Measurements from ENCODE around the gene INSYN2B. TPM values are rescaled to one million over a fixed set of nuclear protein-coding genes. Genes with fewer than 3 reads are reported as not detected.

The INSYN2B gene
- total RNA-seq, 5 donors from 2014 or later (not counting 1 experiment from before 2014, with no cell fraction given), result not detected

GRCh38 chr5:170011751-170012150 is 31.5 kb upstream of the INSYN2B start:
- peaks cover 81% of the 10 kb centered on the region for H3K36me3 Mint-ChIP-seq
- H3K27ac Mint-ChIP-seq, result no peak overlapping the region
- H3K9me3 Mint-ChIP-seq, result no peaks in the 10 kb centered on the region
- no peak for DNase-seq
- Histone ChIP-seq H3K4me1 (ENCODE audit: control insufficient read depth in 1 of 2, extremely low read depth in 1 of 2, insufficient read depth in 2 of 2, low read length in 2 of 2) (no peaks in the 10 kb centered on the region), H3K9me3 (no peaks in the 10 kb centered on the region), H3K27me3 (replicated peaks in 1 of 2; ENCODE audit: control insufficient read depth in 2 of 2, extremely low read depth in 1 of 2, insufficient read depth in 2 of 2, low read length in 1 of 2) (no peaks in the 10 kb centered on the region), H3K27ac (ENCODE audit: low read length) (no peak overlapping the region), H3K36me3 (ENCODE audit: control insufficient read depth in 2 of 2, extremely low read depth in 1 of 2, insufficient read depth in 1 of 2, low read length in 1 of 2) (peaks cover 9 to 59% of the 10 kb centered on the region in 2 donors), H3K4me3 (ENCODE audit: control insufficient read depth in 1 of 2, extremely low read depth in 1 of 2, low read length in 1 of 2) (no peak overlapping the region)
- no peaks in the 10 kb centered on the region for H3K4me1 Mint-ChIP-seq
- ChIA-PET CTCF (no interaction called here), POLR2A (no interaction called here)
- no peak overlapping the region for H3K4me3 Mint-ChIP-seq
- no peaks in the 10 kb centered on the region for H3K27me3 Mint-ChIP-seq
- ATAC-seq (replicated peaks in 1 of 4), result no peak
- no CpG with 5 or more reads among the region's 2 CpGs for WGBS (ENCODE audit: insufficient coverage)

- Mint-ChIP-seq H3K4me1 (no peaks in the 10 kb centered on the region), H3K27ac (no peak overlapping the region), H3K4me3 (no peak overlapping the region), H3K27me3 (no peaks in the 10 kb centered on the region), H3K36me3 (peaks cover 78% of the 10 kb centered on the region), H3K9me3 (no peaks in the 10 kb centered on the region)
- 90% methylated on average over 2 of the region's 4 CpGs for WGBS (ENCODE audit: insufficient coverage)
- H3K4me1 ChIP-seq (ENCODE audit: control insufficient read depth in 1 of 2, extremely low read depth in 1 of 2, insufficient read depth in 2 of 2, low read length in 2 of 2), result no peaks in the 10 kb centered on the region
- no peaks in the 10 kb centered on the region for H3K9me3 ChIP-seq
- H3K4me3 ChIP-seq (ENCODE audit: control insufficient read depth in 1 of 2, extremely low read depth in 1 of 2, low read length in 1 of 2), result no peak overlapping the region
- ChIA-PET POLR2A (no interaction called here), CTCF (no interaction called here)
- ATAC-seq (replicated peaks in 1 of 4), result no peak
- no peak for DNase-seq
- H3K27ac ChIP-seq (ENCODE audit: low read length), result no peak overlapping the region
- H3K36me3 ChIP-seq (ENCODE audit: control insufficient read depth in 2 of 2, extremely low read depth in 1 of 2, insufficient read depth in 1 of 2, low read length in 1 of 2), result peaks cover 9 to 57% of the 10 kb centered on the region in 2 donors
- H3K27me3 ChIP-seq (replicated peaks in 1 of 2; ENCODE audit: control insufficient read depth in 2 of 2, extremely low read depth in 1 of 2, insufficient read depth in 2 of 2, low read length in 1 of 2), result no peaks in the 10 kb centered on the region
These were observed 30.3 kb upstream of the INSYN2B start for GRCh38 chr5:170010595-170010994.

DNA sequence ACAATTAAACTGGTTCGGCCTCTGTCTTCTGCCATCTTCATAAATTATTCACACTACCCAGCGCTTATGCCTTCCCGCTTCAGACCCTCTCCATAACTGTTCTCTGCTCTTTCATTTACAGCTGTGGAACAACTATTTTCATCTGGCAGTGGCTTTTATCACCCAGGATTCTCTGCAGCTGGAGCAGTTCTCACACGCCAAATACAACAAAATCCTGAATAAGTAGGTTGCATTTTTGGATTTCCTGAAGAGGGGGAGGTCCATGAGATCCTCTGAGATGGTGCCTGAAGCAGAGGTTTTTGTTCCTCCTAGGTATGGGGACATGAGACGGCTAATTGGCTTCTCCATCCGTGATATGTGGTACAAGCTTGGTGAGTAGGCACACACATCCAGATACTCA is 28.1 kb upstream of the INSYN2B start:
- H3K27ac Mint-ChIP-seq, result no peak overlapping the region
- POLR2A ChIA-PET, result no interaction called here

GRCh38 chr5:170006021-170006420 is 25.7 kb upstream of the INSYN2B start:
- Histone ChIP-seq H3K27me3 (replicated peaks in 1 of 2; ENCODE audit: control insufficient read depth in 2 of 2, extremely low read depth in 1 of 2, insufficient read depth in 2 of 2, low read length in 1 of 2) (no peaks in the 10 kb centered on the region), H3K9me3 (no peaks in the 10 kb centered on the region), H3K36me3 (ENCODE audit: control insufficient read depth in 2 of 2, extremely low read depth in 1 of 2, insufficient read depth in 1 of 2, low read length in 1 of 2) (peaks cover 6 to 66% of the 10 kb centered on the region in 2 donors), H3K4me3 (ENCODE audit: control insufficient read depth in 1 of 2, extremely low read depth in 1 of 2, low read length in 1 of 2) (no peak overlapping the region), H3K4me1 (ENCODE audit: control insufficient read depth in 1 of 2, extremely low read depth in 1 of 2, insufficient read depth in 2 of 2, low read length in 2 of 2) (no peaks in the 10 kb centered on the region), H3K27ac (ENCODE audit: low read length) (no peak overlapping the region)
- ChIA-PET POLR2A (no interaction called here), CTCF (no interaction called here)
- Mint-ChIP-seq H3K4me1 (no peaks in the 10 kb centered on the region), H3K27ac (no peak overlapping the region), H3K27me3 (no peaks in the 10 kb centered on the region), H3K9me3 (peaks cover 0 to 4% (median 4%) of the 10 kb centered on the region in 3 donors), H3K4me3 (no peak overlapping the region), H3K36me3 (peaks cover 77% of the 10 kb centered on the region)
- ATAC-seq (replicated peaks in 1 of 4), result no peak
- no peak for DNase-seq
- 95% methylated on average over 5 of the region's 6 CpGs for WGBS (ENCODE audit: insufficient coverage)

More for the DNA sequence above, 28.1 kb upstream of the INSYN2B start:
- Histone ChIP-seq H3K36me3 (ENCODE audit: control insufficient read depth in 2 of 2, extremely low read depth in 1 of 2, insufficient read depth in 1 of 2, low read length in 1 of 2) (peaks cover 9 to 62% of the 10 kb centered on the region in 2 donors), H3K9me3 (no peaks in the 10 kb centered on the region), H3K4me3 (ENCODE audit: control insufficient read depth in 1 of 2, extremely low read depth in 1 of 2, low read length in 1 of 2) (no peak overlapping the region), H3K27ac (ENCODE audit: low read length) (no peak overlapping the region), H3K4me1 (ENCODE audit: control insufficient read depth in 1 of 2, extremely low read depth in 1 of 2, insufficient read depth in 2 of 2, low read length in 2 of 2) (no peaks in the 10 kb centered on the region), H3K27me3 (replicated peaks in 1 of 2; ENCODE audit: control insufficient read depth in 2 of 2, extremely low read depth in 1 of 2, insufficient read depth in 2 of 2, low read length in 1 of 2) (no peaks in the 10 kb centered on the region)
- no peak for DNase-seq
- no peak for ATAC-seq (replicated peaks in 1 of 4)
- Mint-ChIP-seq H3K4me1 (no peaks in the 10 kb centered on the region), H3K27me3 (no peaks in the 10 kb centered on the region), H3K9me3 (peaks cover 0 to 2% (median 0%) of the 10 kb centered on the region in 3 donors), H3K36me3 (peaks cover 80% of the 10 kb centered on the region), H3K4me3 (no peak overlapping the region)
- CTCF ChIA-PET, result no interaction called here
- WGBS (ENCODE audit: insufficient coverage), result 100% methylated on average over 1 of the region's 6 CpGs

- Mint-ChIP-seq H3K27ac (no peak overlapping the region), H3K27me3 (no peaks in the 10 kb centered on the region), H3K4me3 (no peak overlapping the region), H3K36me3 (peaks cover 80% of the 10 kb centered on the region), H3K4me1 (no peaks in the 10 kb centered on the region), H3K9me3 (peaks cover 0 to 4% (median 4%) of the 10 kb centered on the region in 3 donors)
- Histone ChIP-seq H3K27ac (ENCODE audit: low read length) (no peak overlapping the region), H3K4me3 (ENCODE audit: control insufficient read depth in 1 of 2, extremely low read depth in 1 of 2, low read length in 1 of 2) (no peak overlapping the region), H3K9me3 (no peaks in the 10 kb centered on the region), H3K4me1 (ENCODE audit: control insufficient read depth in 1 of 2, extremely low read depth in 1 of 2, insufficient read depth in 2 of 2, low read length in 2 of 2) (no peaks in the 10 kb centered on the region), H3K36me3 (ENCODE audit: control insufficient read depth in 2 of 2, extremely low read depth in 1 of 2, insufficient read depth in 1 of 2, low read length in 1 of 2) (peaks cover 6 to 66% of the 10 kb centered on the region in 2 donors), H3K27me3 (replicated peaks in 1 of 2; ENCODE audit: control insufficient read depth in 2 of 2, extremely low read depth in 1 of 2, insufficient read depth in 2 of 2, low read length in 1 of 2) (no peaks in the 10 kb centered on the region)
- 100% methylated on average over 1 of the region's 2 CpGs for WGBS (ENCODE audit: insufficient coverage)
- POLR2A ChIA-PET, result no interaction called here
- ATAC-seq (replicated peaks in 1 of 4), result no peak
- no peak for DNase-seq
- CTCF ChIA-PET, result no interaction called here
These were observed 19.9 kb upstream of the INSYN2B start for GRCh38 chr5:170000155-170000554.

GRCh38 chr5:169999621-170000020 is 19.3 kb upstream of the INSYN2B start:
- Mint-ChIP-seq H3K9me3 (peaks cover 0 to 4% (median 4%) of the 10 kb centered on the region in 3 donors), H3K27me3 (no peaks in the 10 kb centered on the region), H3K4me1 (no peaks in the 10 kb centered on the region), H3K27ac (no peak overlapping the region), H3K4me3 (no peak overlapping the region), H3K36me3 (peaks cover 81% of the 10 kb centered on the region)
- no peak overlapping the region for H3K27ac ChIP-seq (ENCODE audit: low read length)
- ChIA-PET CTCF (no interaction called here), POLR2A (no interaction called here)
- H3K27me3 ChIP-seq (replicated peaks in 1 of 2; ENCODE audit: control insufficient read depth in 2 of 2, extremely low read depth in 1 of 2, insufficient read depth in 2 of 2, low read length in 1 of 2), result no peaks in the 10 kb centered on the region
- DNase-seq, result no peak
- 100% methylated on average over 3 of the region's 3 CpGs for WGBS (ENCODE audit: insufficient coverage)
- no peak overlapping the region for H3K4me3 ChIP-seq (ENCODE audit: control insufficient read depth in 1 of 2, extremely low read depth in 1 of 2, low read length in 1 of 2)
- H3K4me1 ChIP-seq (ENCODE audit: control insufficient read depth in 1 of 2, extremely low read depth in 1 of 2, insufficient read depth in 2 of 2, low read length in 2 of 2), result no peaks in the 10 kb centered on the region
- no peak for ATAC-seq (replicated peaks in 1 of 4)
- no peaks in the 10 kb centered on the region for H3K9me3 ChIP-seq
- peaks cover 6 to 69% of the 10 kb centered on the region in 2 donors for H3K36me3 ChIP-seq (ENCODE audit: control insufficient read depth in 2 of 2, extremely low read depth in 1 of 2, insufficient read depth in 1 of 2, low read length in 1 of 2)

DNA sequence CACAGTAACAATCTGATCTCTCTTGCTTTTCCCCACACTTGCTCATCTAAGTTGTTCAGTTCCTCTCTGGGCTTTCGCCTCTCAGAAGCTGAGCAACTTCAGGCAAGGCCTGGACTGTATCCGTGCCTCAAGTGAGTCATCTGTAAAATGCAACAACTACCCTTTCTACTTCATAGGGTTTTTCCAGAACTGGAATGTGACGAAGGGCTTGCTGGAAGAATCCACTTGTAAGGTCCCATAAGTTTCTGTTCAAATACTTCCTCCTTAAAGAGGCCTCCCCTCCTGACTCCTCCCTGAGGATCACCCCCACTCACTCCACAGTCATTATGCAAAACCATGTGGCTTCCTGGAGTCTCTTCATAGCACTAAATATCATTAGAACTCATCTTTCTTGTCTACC is 17.5 kb upstream of the INSYN2B start:
- peaks cover 6 to 76% of the 10 kb centered on the region in 2 donors for H3K36me3 ChIP-seq (ENCODE audit: control insufficient read depth in 2 of 2, extremely low read depth in 1 of 2, insufficient read depth in 1 of 2, low read length in 1 of 2)
- Mint-ChIP-seq H3K4me1 (no peaks in the 10 kb centered on the region), H3K27ac (no peak overlapping the region), H3K4me3 (no peak overlapping the region), H3K9me3 (peaks cover 0 to 4% (median 0%) of the 10 kb centered on the region in 3 donors), H3K36me3 (peaks cover 83% of the 10 kb centered on the region), H3K27me3 (no peaks in the 10 kb centered on the region)
- H3K27me3 ChIP-seq (replicated peaks in 1 of 2; ENCODE audit: control insufficient read depth in 2 of 2, extremely low read depth in 1 of 2, insufficient read depth in 2 of 2, low read length in 1 of 2), result no peaks in the 10 kb centered on the region
- H3K27ac ChIP-seq (ENCODE audit: low read length), result no peak overlapping the region
- CTCF ChIA-PET, result no interaction called here
- H3K4me3 ChIP-seq (ENCODE audit: control insufficient read depth in 1 of 2, extremely low read depth in 1 of 2, low read length in 1 of 2), result no peak overlapping the region
- H3K4me1 ChIP-seq (ENCODE audit: control insufficient read depth in 1 of 2, extremely low read depth in 1 of 2, insufficient read depth in 2 of 2, low read length in 2 of 2), result no peaks in the 10 kb centered on the region
- no peaks in the 10 kb centered on the region for H3K9me3 ChIP-seq
- DNase-seq, result no peak
- POLR2A ChIA-PET, result no interaction called here
- WGBS (ENCODE audit: insufficient coverage), result 100% methylated on average over 3 of the region's 3 CpGs
- no peak for ATAC-seq (replicated peaks in 1 of 4)
